K562 (cell line): ENCODE measurements around the gene SUDS3. TPM values are rescaled to one million over a fixed set of nuclear protein-coding genes. Genes with fewer than 3 reads are reported as not detected.

Experiments
- ATAC-seq: fragments of 200-7000 bp; cut with Tn5 transposase; 3 replicates; pipeline ENCODE4 v1.9.1; 2020; ENCODE audit warnings: moderate library complexity
- BruUV-seq: library from RNA; stranded (reverse); fragments of 400-500 nt; replicated peaks from 2 replicates; lab custom pipeline; 2021; lab: Mats Ljungman, UMichigan
- CTCF ChIA-PET: fragments of 300-600 bp; formaldehyde crosslinking; extraction: SDS; loops from one replicate; lab custom pipeline; 2021; ENCODE audit warnings: low intra/inter-chr PET ratio; lab: Yijun Ruan, JAX
- POLR2A ChIA-PET: fragments of 300-600, 350-650 bp; sonication (Branson Sonifier 250); formaldehyde crosslinking; extraction: SDS; loops from one replicate; lab custom pipeline; 2021; ENCODE audit warnings: antibody characterized with exemption, inconsistent platforms; lab: Yijun Ruan, JAX
- DNase-seq, 4 experiments: peaks; one replicate each; pipeline versions ENCODE4 v3.0.0 to v3.0.0-alpha.2; 2011 to 2018; ENCODE audit warnings: low spot score in 3 of 4, mixed read lengths in 3 of 4; ENCODE audit errors: extremely low read depth in 1 of 4
- FAIRE-seq: peaks from 2 replicates; lab custom pipeline; 2011; peaks lifted over from hg19 to GRCh38; lab: Jason Lieb, UNC
- H2AFZ ChIP-seq: 2 replicates; pipeline ENCODE4 v1.6.0; 2011; ENCODE audit warnings: low read depth, low read length, control low read depth, inconsistent platforms
- H3K27ac ChIP-seq: fragments of 200-600 bp; 3 replicates; pipeline ENCODE4 v1.8.0; 2011; ENCODE audit warnings: low read depth, mild to moderate bottlenecking, control low read depth, inconsistent platforms, low read length, moderate library complexity, mixed read lengths; ENCODE audit errors: extremely low read depth
- H3K27me3 ChIP-seq, 2 experiments: fragments of 300-600 bp in 1 of 2; 2 replicates in 1 of 2; 3 replicates in 1 of 2; pipeline versions ENCODE4 v1.6.0 to v1.8.0; 2011; ENCODE audit warnings: inconsistent platforms in 2 of 2, low read length in 2 of 2, mild to moderate bottlenecking in 1 of 2, mixed read lengths in 1 of 2, moderate library complexity in 1 of 2; ENCODE audit not compliant: control insufficient read depth in 2 of 2, insufficient read depth in 2 of 2
- H3K36me3 ChIP-seq: fragments of 300-600 bp; 3 replicates; pipeline ENCODE4 v1.8.0; 2011; ENCODE audit warnings: mild to moderate bottlenecking, low read length, inconsistent platforms; ENCODE audit not compliant: control insufficient read depth, insufficient read depth
- H3K4me1 ChIP-seq, 2 experiments: fragments of 200-600 bp in 1 of 2; replicated peaks in 1 of 2; 2 replicates in 1 of 2; 3 replicates in 1 of 2; pipeline versions ENCODE4 v1.5.1 to v1.8.0; 2011; ENCODE audit warnings: inconsistent platforms in 2 of 2, low read length in 2 of 2, mild to moderate bottlenecking in 1 of 2, mixed read lengths in 1 of 2, moderate library complexity in 1 of 2; ENCODE audit not compliant: control insufficient read depth in 2 of 2, insufficient read depth in 2 of 2
- H3K4me2 ChIP-seq: 2 replicates; pipeline ENCODE4 v1.6.1; 2011; ENCODE audit warnings: low read length, control low read depth, inconsistent platforms, mixed read lengths; ENCODE audit not compliant: insufficient read depth
- H3K4me3 ChIP-seq: fragments of 200-600 bp; sonication (generic), shearing (Covaris generic); 2 replicates; pipeline ENCODE4 v1.5.1; 2016; ENCODE audit warnings: control low read depth, inconsistent platforms
- H3K79me2 ChIP-seq: fragments of 200-600 bp; 3 replicates; pipeline ENCODE4 v1.8.0; 2011; ENCODE audit warnings: low read length, inconsistent platforms; ENCODE audit not compliant: control insufficient read depth, insufficient read depth
- H3K9ac ChIP-seq, 2 experiments: 2 replicates each; pipeline versions ENCODE4 v1.6.0 to v1.6.1; 2011; ENCODE audit warnings: low read depth in 2 of 2, low read length in 2 of 2, control low read depth in 1 of 2, inconsistent platforms in 1 of 2, mild to moderate bottlenecking in 1 of 2, mixed read lengths in 1 of 2; ENCODE audit not compliant: insufficient read depth in 1 of 2
- H3K9me1 ChIP-seq: one replicate; pipeline ENCODE4 v1.6.0; 2011; ENCODE audit warnings: inconsistent platforms, mild to moderate bottlenecking, low read length, moderate library complexity; ENCODE audit not compliant: control insufficient read depth, insufficient read depth
- H3K9me3 ChIP-seq: replicated peaks from 2 replicates; pipeline ENCODE4 v1.5.1; 2011; ENCODE audit warnings: low read depth, low read length, inconsistent platforms; ENCODE audit not compliant: control insufficient read depth, insufficient read depth
- H4K20me1 ChIP-seq: replicated peaks from 2 replicates; pipeline ENCODE4 v1.6.1; 2011; ENCODE audit warnings: low read length, inconsistent platforms, mixed read lengths; ENCODE audit not compliant: control insufficient read depth, insufficient read depth
- ARNT ChIP-seq, 2 experiments: fragments of 450-650 bp; IDR thresholded peaks; 2 replicates each; pipeline ENCODE4 v1.6.1; 2016; ENCODE audit warnings: mild to moderate bottlenecking in 1 of 2
- HMGN3 ChIP-seq: IDR thresholded peaks from 2 replicates; pipeline ENCODE4 v1.6.1; 2011; ENCODE audit warnings: borderline replicate concordance, low read depth, mild to moderate bottlenecking, mixed read lengths, low read length; ENCODE audit not compliant: insufficient read length; ENCODE audit errors: extremely low read depth
- POLR2A ChIP-seq: fragments of 450-650 bp; conservative IDR thresholded peaks from 2 replicates; pipeline ENCODE4 v1.6.1; 2016
- PTTG1 ChIP-seq: fragments of 450-650 bp; IDR thresholded peaks from 2 replicates; pipeline ENCODE4 v1.6.1; 2016; ENCODE audit warnings: low read depth, mild to moderate bottlenecking, missing genetic modification characterization, missing compliant biosample characterization
- U2AF1 ChIP-seq: fragments of 200-400 bp; formaldehyde crosslinking; optimal IDR thresholded peaks from 2 replicates; pipeline ENCODE3; 2017; ENCODE audit warnings: mild to moderate bottlenecking, low read depth, low read length, moderate library complexity
- ZFPM2 ChIP-seq: fragments of 250-450 bp; sonication (Bioruptor Pico); IDR thresholded peaks from 2 replicates; pipeline ENCODE4 v1.5.1; 2022; ENCODE audit warnings: mild to moderate bottlenecking
- ZKSCAN3 ChIP-seq: fragments of 250-450 bp; sonication (Bioruptor Pico); IDR thresholded peaks from 2 replicates; pipeline ENCODE4 v1.4.0; 2020
- ZNF347 ChIP-seq: fragments of 450-650 bp; formaldehyde crosslinking; IDR thresholded peaks from 2 replicates; pipeline ENCODE4 v1.4.0; 2020; ENCODE audit warnings: low read depth, mild to moderate bottlenecking, moderate library complexity
- ZNF696 ChIP-seq: fragments of 250-450 bp; sonication (Bioruptor Pico); conservative IDR thresholded peaks from 2 replicates; pipeline ENCODE4 v1.4.0; 2020; ENCODE audit warnings: mild to moderate bottlenecking, moderate library complexity
- ZNF717 ChIP-seq: fragments of 250-450 bp; sonication (Bioruptor Pico); IDR thresholded peaks from 2 replicates; pipeline ENCODE4 v1.5.0; 2021
- ZSCAN29 ChIP-seq: fragments of 450-650 bp; IDR thresholded peaks from 2 replicates; pipeline ENCODE4 v1.6.1; 2017
- in situ Hi-C: fragments of 300-500 bp; cut with MboI; formaldehyde crosslinking; loops from 4 replicates; pipeline ENCODE4 v1.15.0; 2018; ENCODE audit warnings: inconsistent platforms, mixed read lengths
- intact Hi-C: fragments of 100-400 bp; cut with micrococcal nuclease; formaldehyde crosslinking; loops from 2 replicates; pipeline ENCODE4 v1.14.2; 2022
- polyA plus RNA-seq, 8 experiments: library from polyadenylated mRNA; depleted of rRNA in 4 of 8; stranded (reverse) in 5 of 8; unstranded in 3 of 8; fragments of >200 nt; fragmentation: Nextera tagmentation in 2 of 8; fragmentation: Illumina TruSeq in 1 of 8; extraction: Ambion mirVana in 2 of 8; extraction: Trizol in 1 of 8; gene quantifications; 2 replicates each; pipeline versions ENCODE4 v1.2.1 to v1.2.3, GENCODE V29; 2011 to 2014; ENCODE audit warnings: inconsistent platforms in 1 of 8, missing spikeins in 1 of 8
- total RNA-seq, 7 experiments: library from RNA; depleted of rRNA in 6 of 7; stranded (reverse); fragments of >200 nt in 6 of 7; fragmentation: Illumina TruSeq in 2 of 7; extraction: Trizol in 2 of 7; gene quantifications; 2 replicates each; pipeline versions ENCODE4 v1.2.1 to v1.2.3, GENCODE V29; 2011 to 2021; ENCODE audit warnings: low replicate concordance in 1 of 7
- TF ChIP-seq, protein P1 (sequence below): fragments of 250-450 bp; sonication (Bioruptor Pico); IDR thresholded peaks from 2 replicates; pipeline ENCODE4 v1.4.0; 2020; ENCODE audit warnings: mild to moderate bottlenecking
- TF ChIP-seq, protein P2 (sequence below): fragments of 450-650 bp; formaldehyde crosslinking; IDR thresholded peaks from 2 replicates; pipeline ENCODE4 v1.4.0; 2020; ENCODE audit warnings: mild to moderate bottlenecking
- TF ChIP-seq, protein P3 (sequence below): fragments of 200-800 bp; sonication (Bioruptor generic); IDR thresholded peaks from 2 replicates; pipeline ENCODE4 v1.6.1; 2017; ENCODE audit warnings: missing genetic modification characterization, missing compliant biosample characterization

SUDS3 gene
- total and polyA plus RNA-seq, 9 of the 15 experiments (the other 6 are each of a cell fraction or from before 2014, with no cell fraction given): 6.6 to 30.5 (median 23.3) TPM

DNA sequence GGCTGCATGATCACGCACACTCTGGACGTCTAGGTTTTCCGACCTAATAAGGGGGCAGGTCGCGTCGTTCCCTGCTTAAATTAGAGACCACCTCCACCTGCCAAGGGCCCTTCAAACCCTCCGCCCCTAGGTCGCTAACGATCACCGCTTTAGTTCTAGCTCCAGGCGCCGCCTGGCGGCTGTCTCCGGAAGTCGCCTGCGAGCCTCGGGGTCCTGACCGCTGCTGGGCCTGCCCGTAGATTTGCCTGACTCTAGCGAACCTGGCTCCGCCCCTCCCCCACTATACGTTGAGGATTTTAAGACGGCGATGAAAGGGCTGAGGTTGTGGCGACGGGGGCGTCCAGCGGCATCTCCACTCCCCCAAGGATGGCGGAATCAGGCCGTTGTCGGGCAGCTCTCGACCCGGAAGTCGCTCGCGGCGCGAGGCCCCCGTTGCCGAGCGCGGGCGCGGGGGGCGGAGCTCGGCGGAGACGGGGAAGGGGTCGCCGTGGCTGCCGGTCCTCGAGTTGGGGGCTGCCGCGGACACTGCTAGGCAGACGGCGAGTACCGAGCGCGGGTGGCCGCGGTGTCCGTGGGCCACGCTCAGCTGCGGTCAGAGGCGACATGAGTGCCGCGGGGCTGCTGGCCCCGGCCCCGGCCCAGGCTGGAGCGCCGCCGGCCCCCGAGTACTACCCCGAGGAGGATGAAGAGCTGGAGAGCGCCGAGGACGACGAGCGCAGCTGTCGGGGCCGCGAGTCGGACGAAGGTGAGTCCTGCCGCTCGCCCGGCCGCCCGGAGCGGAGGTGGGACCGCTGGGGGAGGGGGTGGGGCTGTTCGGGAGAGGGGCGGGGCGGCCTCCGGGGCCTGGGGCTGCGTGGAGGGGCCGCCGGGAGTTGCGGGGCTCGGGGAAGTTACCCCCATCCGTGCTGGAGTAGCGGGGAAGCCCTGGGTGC is at the start of gene SUDS3 (continued):
- TF ChIP-seq, protein P1, sequence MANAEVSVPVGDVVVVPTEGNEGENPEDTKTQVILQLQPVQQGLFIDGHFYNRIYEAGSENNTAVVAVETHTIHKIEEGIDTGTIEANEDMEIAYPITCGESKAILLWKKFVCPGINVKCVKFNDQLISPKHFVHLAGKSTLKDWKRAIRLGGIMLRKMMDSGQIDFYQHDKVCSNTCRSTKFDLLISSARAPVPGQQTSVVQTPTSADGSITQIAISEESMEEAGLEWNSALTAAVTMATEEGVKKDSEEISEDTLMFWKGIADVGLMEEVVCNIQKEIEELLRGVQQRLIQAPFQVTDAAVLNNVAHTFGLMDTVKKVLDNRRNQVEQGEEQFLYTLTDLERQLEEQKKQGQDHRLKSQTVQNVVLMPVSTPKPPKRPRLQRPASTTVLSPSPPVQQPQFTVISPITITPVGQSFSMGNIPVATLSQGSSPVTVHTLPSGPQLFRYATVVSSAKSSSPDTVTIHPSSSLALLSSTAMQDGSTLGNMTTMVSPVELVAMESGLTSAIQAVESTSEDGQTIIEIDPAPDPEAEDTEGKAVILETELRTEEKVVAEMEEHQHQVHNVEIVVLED (CRISPR knock-in tag): peak; percentile 63
- TF ChIP-seq U2AF1 (no peak), PTTG1 (tag) (no peak), ARNT (IDR thresholded peaks at IDR 0.05) (0 out of 4 replicates have a peak, but pooled peaks of 1 of the 2 experiments have one; percentile 25)

DNA sequence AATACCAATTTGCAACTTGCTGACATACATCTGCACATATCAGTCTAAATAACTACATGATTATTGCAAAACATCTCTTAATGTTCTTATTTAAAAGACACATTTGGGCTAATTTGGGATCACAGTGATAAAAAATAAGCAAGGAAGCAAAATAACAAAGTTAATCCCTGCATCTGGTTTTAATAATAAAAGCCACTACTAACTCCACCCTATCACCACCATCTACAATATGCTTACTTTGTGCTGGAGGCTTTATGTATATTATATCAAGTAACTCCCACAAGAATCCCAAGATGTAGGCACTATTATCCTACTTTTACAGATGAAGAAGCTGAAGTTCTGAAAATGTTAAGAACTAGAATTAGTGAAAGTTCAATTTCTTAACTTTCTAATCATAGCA is 49.4 kb upstream of the SUDS3 start:
- Histone ChIP-seq H3K36me3 (no peaks in the 10 kb centered on the region; the same call in 2 of the 3 replicates), H3K27ac (no peak overlapping the region), H3K79me2 (peaks cover 52% of the 10 kb centered on the region), H3K4me3 (no peak overlapping the region), H2AFZ (no peak overlapping the region), H3K4me1 (peaks cover 13 to 14% of the 10 kb centered on the region in 2 experiments), H3K9me1 (no peaks in the 10 kb centered on the region), H3K9ac (no peak overlapping the region), H4K20me1 (no peaks in the 10 kb centered on the region; the same call in 1 of the 2 replicates), H3K27me3 (no peaks in the 10 kb centered on the region), H3K9me3 (no peaks in the 10 kb centered on the region), H3K4me2 (no peak overlapping the region)
- FAIRE-seq (no peak), ATAC-seq (no peak), DNase-seq (no peak)
- BruUV-seq: no TSS peak
- in situ Hi-C loops: no loop called here
- TF ChIP-seq, protein P2, sequence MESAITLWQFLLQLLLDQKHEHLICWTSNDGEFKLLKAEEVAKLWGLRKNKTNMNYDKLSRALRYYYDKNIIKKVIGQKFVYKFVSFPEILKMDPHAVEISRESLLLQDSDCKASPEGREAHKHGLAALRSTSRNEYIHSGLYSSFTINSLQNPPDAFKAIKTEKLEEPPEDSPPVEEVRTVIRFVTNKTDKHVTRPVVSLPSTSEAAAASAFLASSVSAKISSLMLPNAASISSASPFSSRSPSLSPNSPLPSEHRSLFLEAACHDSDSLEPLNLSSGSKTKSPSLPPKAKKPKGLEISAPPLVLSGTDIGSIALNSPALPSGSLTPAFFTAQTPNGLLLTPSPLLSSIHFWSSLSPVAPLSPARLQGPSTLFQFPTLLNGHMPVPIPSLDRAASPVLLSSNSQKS (CRISPR knock-in tag): no peak
- TF ChIP-seq ZNF696 (CRISPR knock-in tag) (no peak), ZNF347 (CRISPR knock-in tag) (no peak), HMGN3 (no peak), ZSCAN29 (no peak), ZFPM2 (CRISPR knock-in tag) (no peak), POLR2A (no peak), ZKSCAN3 (CRISPR knock-in tag) (no peak), ZNF717 (CRISPR knock-in tag) (no peak)
- TF ChIP-seq, protein P3, sequence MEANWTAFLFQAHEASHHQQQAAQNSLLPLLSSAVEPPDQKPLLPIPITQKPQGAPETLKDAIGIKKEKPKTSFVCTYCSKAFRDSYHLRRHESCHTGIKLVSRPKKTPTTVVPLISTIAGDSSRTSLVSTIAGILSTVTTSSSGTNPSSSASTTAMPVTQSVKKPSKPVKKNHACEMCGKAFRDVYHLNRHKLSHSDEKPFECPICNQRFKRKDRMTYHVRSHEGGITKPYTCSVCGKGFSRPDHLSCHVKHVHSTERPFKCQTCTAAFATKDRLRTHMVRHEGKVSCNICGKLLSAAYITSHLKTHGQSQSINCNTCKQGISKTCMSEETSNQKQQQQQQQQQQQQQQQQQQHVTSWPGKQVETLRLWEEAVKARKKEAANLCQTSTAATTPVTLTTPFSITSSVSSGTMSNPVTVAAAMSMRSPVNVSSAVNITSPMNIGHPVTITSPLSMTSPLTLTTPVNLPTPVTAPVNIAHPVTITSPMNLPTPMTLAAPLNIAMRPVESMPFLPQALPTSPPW (CRISPR knock-in tag): no peak
- POLR2A ChIA-PET: no interaction called here
- intact Hi-C loops: no loop called here
- CTCF ChIA-PET: no interaction called here
